Keratinocyte (primary cell): ENCODE results near the gene MAP3K14.

Experiments
- CTCF ChIP-seq, 3 experiments: IDR thresholded peaks in 1 of 3; conservative IDR thresholded peaks in 1 of 3; optimal IDR thresholded peaks in 1 of 3; 2 replicates in 2 of 3; 3 replicates in 1 of 3; pipeline versions ENCODE3 to v1.5.1; 2011; ENCODE audit warnings: low read length in 3 of 3, mild to moderate bottlenecking in 3 of 3, moderate library complexity in 2 of 3, control low read depth in 1 of 3, inconsistent platforms in 1 of 3; ENCODE audit not compliant: insufficient read depth in 2 of 3; ENCODE audit errors: extremely low read depth in 1 of 3
- EZH2 ChIP-seq: IDR thresholded peaks from one replicate; pipeline ENCODE4 v1.6.1; 2012; ENCODE audit warnings: inconsistent platforms, mild to moderate bottlenecking, low read length, moderate library complexity

- TF ChIP-seq CTCF (optimal IDR thresholded peaks at IDR 0.05 in 1 of 3, IDR thresholded peaks at IDR 0.05 in 1 of 3, conservative IDR thresholded peaks at IDR 0.05 in 1 of 3; ENCODE audit: extremely low read depth in 1 of 3, insufficient read depth in 2 of 3, low read length in 3 of 3) (no peak), EZH2 (no peak)
These were observed 22.2 kb upstream of the MAP3K14 start for GRCh38 chr17:45338996-45339535.
